OCI-LY7 (cell line): ENCODE measurements around the gene IGSF9. TPM values are rescaled to one million over a fixed set of nuclear protein-coding genes. Genes with fewer than 3 reads are reported as not detected.

Experiments
- BruUV-seq: library from RNA; stranded (reverse); fragments of 400-500 nt; replicated peaks from 2 replicates; lab custom pipeline; 2021; lab: Mats Ljungman, UMichigan
- CTCF ChIA-PET: fragments of 300-600 bp; sonication (Branson Sonifier 250); formaldehyde crosslinking; loops from one replicate; lab custom pipeline; 2022; ENCODE audit warnings: antibody characterized with exemption; ENCODE audit not compliant: unreplicated experiment; lab: Charles Lee
- POLR2A ChIA-PET: fragments of 300-600 bp; sonication (Branson Sonifier 250); formaldehyde crosslinking; loops from one replicate; lab custom pipeline; 2022; ENCODE audit warnings: antibody characterized with exemption; lab: Charles Lee
- DNase-seq: peaks from one replicate; pipeline ENCODE4 v3.0.0-alpha.2; 2015; ENCODE audit warnings: low spot score
- H2AFZ ChIP-seq: fragments of 200-600 bp; sonication (generic), shearing (Covaris generic); 2 replicates; pipeline ENCODE4 v1.6.1; 2014; ENCODE audit warnings: mild to moderate bottlenecking, antibody characterized with exemption, low read length, moderate library complexity
- H3K27ac ChIP-seq: fragments of 200-600 bp; sonication (generic); 2 replicates; pipeline ENCODE4 v1.5.1; 2014; ENCODE audit warnings: mixed run types, low read depth, mild to moderate bottlenecking, moderate library complexity, low read length, inconsistent platforms; ENCODE audit not compliant: poor library complexity, severe bottlenecking
- H3K36me3 ChIP-seq: fragments of 200-600 bp; sonication (generic); 2 replicates; pipeline ENCODE4 v1.6.1; 2014; ENCODE audit warnings: mild to moderate bottlenecking, antibody characterized with exemption, low read length, moderate library complexity, mixed read lengths; ENCODE audit not compliant: insufficient read depth
- H3K4me1 ChIP-seq: fragments of 200-600 bp; sonication (generic); 2 replicates; pipeline ENCODE4 v1.5.1; 2014; ENCODE audit warnings: mild to moderate bottlenecking, low read length; ENCODE audit not compliant: insufficient read depth, poor library complexity, severe bottlenecking
- H3K4me2 ChIP-seq: fragments of 200-600 bp; sonication (generic); 2 replicates; pipeline ENCODE4 v1.6.1; 2014; ENCODE audit warnings: mild to moderate bottlenecking, low read length
- H3K4me3 ChIP-seq: fragments of 200-600 bp; sonication (generic); 2 replicates; pipeline ENCODE4 v1.5.1; 2014; ENCODE audit warnings: mild to moderate bottlenecking, low read depth, low read length; ENCODE audit not compliant: poor library complexity, severe bottlenecking
- H3K79me2 ChIP-seq: fragments of 200-600 bp; sonication (generic); 2 replicates; pipeline ENCODE4 v1.6.1; 2016; ENCODE audit warnings: low read depth, mild to moderate bottlenecking, low read length, moderate library complexity, mixed read lengths; ENCODE audit not compliant: insufficient read depth
- H3K9me2 ChIP-seq: fragments of 200-600 bp; sonication (generic); 2 replicates; pipeline ENCODE4 v1.6.1; 2016; ENCODE audit warnings: mild to moderate bottlenecking, low read length, mixed read lengths; ENCODE audit not compliant: insufficient read depth
- H3K9me3 ChIP-seq: fragments of 200-600 bp; sonication (generic); 2 replicates; pipeline ENCODE4 v1.6.1; 2014; ENCODE audit warnings: mild to moderate bottlenecking, mixed run types, low read length, mixed read lengths
- H4K20me1 ChIP-seq: fragments of 200-600 bp; sonication (generic); 2 replicates; pipeline ENCODE4 v1.6.1; 2014; ENCODE audit warnings: mild to moderate bottlenecking, antibody characterized with exemption, low read length, moderate library complexity, mixed read lengths; ENCODE audit not compliant: insufficient read depth
- CTCF ChIP-seq: fragments of 200-600 bp; sonication (generic); conservative IDR thresholded peaks from 2 replicates; pipeline ENCODE4 v1.5.1; 2014; ENCODE audit warnings: mild to moderate bottlenecking, antibody characterized with exemption, low read length, moderate library complexity, mixed read lengths
- EZH2phosphoT487 ChIP-seq: fragments of 200-600 bp; sonication (generic); IDR thresholded peaks from 2 replicates; pipeline ENCODE4 v1.6.1; 2018; ENCODE audit warnings: low read depth, borderline replicate concordance, mild to moderate bottlenecking, mixed run types, antibody characterized with exemption, low read length, moderate library complexity, mixed read lengths
- intact Hi-C: fragments of 100-400 bp; cut with micrococcal nuclease; formaldehyde crosslinking; loops from one replicate; pipeline ENCODE4 v1.10.0; 2022; ENCODE audit not compliant: unreplicated experiment
- total RNA-seq, 2 experiments: library from RNA; depleted of rRNA in 1 of 2; stranded (reverse); fragments of >200 nt in 1 of 2; shearing (Covaris generic) in 1 of 2; gene quantifications; 2 replicates each; pipeline ENCODE4 v1.2.3, GENCODE V29; 2014 to 2022

IGSF9 gene
- total RNA-seq, 2 experiments from 2014 or later: not detected

DNA sequence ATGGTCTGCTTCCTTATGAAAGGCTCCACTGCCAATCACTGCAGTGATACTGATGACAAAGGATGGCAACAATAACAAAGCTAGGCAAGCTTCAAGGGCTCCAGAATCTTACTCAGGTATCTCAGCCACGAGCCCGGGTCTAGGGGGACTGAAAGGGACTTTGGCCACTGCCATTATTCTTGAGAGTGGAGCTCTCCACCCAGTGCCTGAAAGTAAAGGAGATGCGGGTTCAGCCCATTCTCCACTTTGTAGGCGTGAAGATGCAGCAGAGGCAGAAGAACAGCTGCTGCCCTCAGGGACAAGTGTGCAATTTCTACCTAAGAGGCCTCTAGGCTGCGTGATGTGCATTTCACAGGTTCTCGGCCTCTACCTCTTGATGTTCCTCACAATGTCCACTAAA lies 40.1 kb upstream of the IGSF9 start:
- Histone ChIP-seq H3K27ac (no peak overlapping the region), H3K4me2 (no peak overlapping the region), H3K9me3 (no peaks in the 10 kb centered on the region), H2AFZ (no peak overlapping the region), H3K4me1 (no peaks in the 10 kb centered on the region), H3K9me2 (no peaks in the 10 kb centered on the region), H3K4me3 (no peak overlapping the region), H3K36me3 (no peaks in the 10 kb centered on the region), H3K79me2 (no peaks in the 10 kb centered on the region), H4K20me1 (no peaks in the 10 kb centered on the region)
- no peak for TF ChIP-seq EZH2phosphoT487
- TF ChIP-seq CTCF: no peak
- BruUV-seq: no TSS peak
- intact Hi-C loops: no loop called here
- ChIA-PET CTCF (no interaction called here), POLR2A (no interaction called here)
- DNase-seq: no peak

DNA sequence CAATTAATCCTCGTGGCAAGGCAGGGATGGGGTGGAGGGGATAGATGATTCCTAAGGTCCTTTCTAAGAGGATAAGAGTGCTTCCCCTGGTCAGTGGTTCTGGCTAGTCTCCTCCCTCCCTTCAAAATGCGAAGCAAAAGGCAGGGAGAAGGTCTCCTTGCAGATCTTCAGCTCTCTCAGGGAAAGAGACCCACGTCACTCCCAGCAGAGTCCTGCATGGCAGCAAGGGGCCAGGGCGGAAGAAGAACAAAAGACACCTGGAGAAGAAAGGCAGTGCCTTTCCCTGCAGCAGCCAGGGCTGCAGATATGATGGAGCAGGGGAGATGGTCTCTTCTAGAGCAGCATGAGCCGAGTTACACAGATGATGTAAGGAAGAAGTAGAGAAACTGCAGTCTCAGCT lies 38.3 kb upstream of the IGSF9 start:
- no peak overlapping the region for H3K4me2 ChIP-seq
- TF ChIP-seq EZH2phosphoT487 (no peak), CTCF (no peak)
- BruUV-seq: no TSS peak
- no peaks in the 10 kb centered on the region for H4K20me1 ChIP-seq
- no peaks in the 10 kb centered on the region for H3K79me2 ChIP-seq
- no peaks in the 10 kb centered on the region for H3K36me3 ChIP-seq
- H3K9me2 ChIP-seq: no peaks in the 10 kb centered on the region
- H3K4me3 ChIP-seq: no peak overlapping the region
- no peaks in the 10 kb centered on the region for H3K4me1 ChIP-seq
- no peaks in the 10 kb centered on the region for H3K9me3 ChIP-seq
- CTCF ChIA-PET: no interaction called here
- H3K27ac ChIP-seq: no peak overlapping the region
- intact Hi-C loops: no loop called here
- no peak for DNase-seq
- no peak overlapping the region for H2AFZ ChIP-seq
- POLR2A ChIA-PET: no interaction called here

GRCh38 chr1:159982280-159982679 lies 36.9 kb upstream of the IGSF9 start:
- H3K27ac ChIP-seq: no peak overlapping the region
- H3K36me3 ChIP-seq: no peaks in the 10 kb centered on the region
- no peak for TF ChIP-seq EZH2phosphoT487
- TF ChIP-seq CTCF: no peak
- no peaks in the 10 kb centered on the region for H3K9me3 ChIP-seq
- H3K4me3 ChIP-seq: no peak overlapping the region
- ChIA-PET CTCF (no interaction called here), POLR2A (interaction anchor here (1.2 kb wide), 1 partner anchor 9 kb away, joined by 3 read pairs; no protein-coding TSS in a partner anchor)
- H3K9me2 ChIP-seq: no peaks in the 10 kb centered on the region
- no peak overlapping the region for H3K4me2 ChIP-seq
- no TSS peak for BruUV-seq
- DNase-seq: no peak
- no peaks in the 10 kb centered on the region for H3K4me1 ChIP-seq
- intact Hi-C loops: no loop called here
- no peaks in the 10 kb centered on the region for H3K79me2 ChIP-seq
- H2AFZ ChIP-seq: no peak overlapping the region
- H4K20me1 ChIP-seq: no peaks in the 10 kb centered on the region
